Left lung (tissue), 10 donors: ENCODE results near the gene RASGEF1B. TPM values are rescaled to one million over a fixed set of nuclear protein-coding genes. Genes with fewer than 3 reads are reported as not detected.

Source experiments
- ATAC-seq: fragments of 200-7000 bp; cut with Tn5 transposase; one replicate; pipeline ENCODE4 v1.9.1; 2020; ENCODE audit warnings: moderate library complexity
- DNase-seq, 4 donors: peaks; one replicate each; pipeline ENCODE4 v3.0.0-alpha.2; 2013 to 2020
- H3K27ac ChIP-seq, 2 donors: fragments of 200-600 bp; sonication (generic) in 1 of 2; one replicate each; pipeline versions ENCODE4 v1.5.0 to v1.8.0; 2020 to 2021
- H3K27me3 ChIP-seq, 2 donors: fragments of 200-600 bp; sonication (generic) in 1 of 2; one replicate each; pipeline versions ENCODE4 v1.5.0 to v1.8.0; 2020 to 2021
- H3K36me3 ChIP-seq, 2 donors: fragments of 200-600 bp; sonication (generic) in 1 of 2; one replicate each; pipeline versions ENCODE4 v1.5.0 to v1.8.0; 2020 to 2021
- H3K4me1 ChIP-seq, 2 donors: fragments of 200-600 bp; one replicate each; pipeline ENCODE4 v1.8.0; 2021
- H3K4me3 ChIP-seq, 2 donors: fragments of 200-600 bp; sonication (generic) in 1 of 2; one replicate each; pipeline versions ENCODE4 v1.5.0 to v1.8.0; 2020 to 2021; ENCODE audit warnings: mild to moderate bottlenecking in 1 of 2
- H3K9me3 ChIP-seq, 2 donors: fragments of 200-600 bp; sonication (generic) in 1 of 2; one replicate each; pipeline versions ENCODE4 v1.5.0 to v1.8.0; 2020 to 2021
- intact Hi-C, 2 donors: fragments of 100-400 bp; cut with DNase I; formaldehyde crosslinking; loops; one replicate each; pipeline versions ENCODE4 v1.11.2 to v1.14.2; 2022
- polyA plus RNA-seq, 6 donors: library from polyadenylated mRNA; unstranded; fragments of 120-200 nt; gene quantifications; one replicate each; pipeline ENCODE4 v1.2.1, GENCODE V29; 2013; ENCODE audit not compliant: insufficient read length in 6 of 6
- total RNA-seq, 2 donors: library from RNA; stranded (reverse); fragmentation: NEBNext Ultra II Directional; extraction: Animal tissue kit (Norgen Biotek cat#: 25700); gene quantifications; one replicate each; pipeline ENCODE4 v1.2.1, GENCODE V29; 2021
- TF ChIP-seq, protein P1 (sequence below), 2 donors: fragments of 200-600 bp; sonication (generic) in 1 of 2; IDR thresholded peaks; one replicate each; pipeline versions ENCODE4 v1.5.0 to v1.8.0; 2021; ENCODE audit warnings: antibody characterized with exemption in 2 of 2
- donor health status: DM: no; HTN: yes; CAD: no.
- donor health status: DM: no; HTN: no; CAD: no.

RASGEF1B gene
- total and polyA plus RNA-seq, 8 donors: 8.4 to 34.7 (median 12.5) TPM

DNA sequence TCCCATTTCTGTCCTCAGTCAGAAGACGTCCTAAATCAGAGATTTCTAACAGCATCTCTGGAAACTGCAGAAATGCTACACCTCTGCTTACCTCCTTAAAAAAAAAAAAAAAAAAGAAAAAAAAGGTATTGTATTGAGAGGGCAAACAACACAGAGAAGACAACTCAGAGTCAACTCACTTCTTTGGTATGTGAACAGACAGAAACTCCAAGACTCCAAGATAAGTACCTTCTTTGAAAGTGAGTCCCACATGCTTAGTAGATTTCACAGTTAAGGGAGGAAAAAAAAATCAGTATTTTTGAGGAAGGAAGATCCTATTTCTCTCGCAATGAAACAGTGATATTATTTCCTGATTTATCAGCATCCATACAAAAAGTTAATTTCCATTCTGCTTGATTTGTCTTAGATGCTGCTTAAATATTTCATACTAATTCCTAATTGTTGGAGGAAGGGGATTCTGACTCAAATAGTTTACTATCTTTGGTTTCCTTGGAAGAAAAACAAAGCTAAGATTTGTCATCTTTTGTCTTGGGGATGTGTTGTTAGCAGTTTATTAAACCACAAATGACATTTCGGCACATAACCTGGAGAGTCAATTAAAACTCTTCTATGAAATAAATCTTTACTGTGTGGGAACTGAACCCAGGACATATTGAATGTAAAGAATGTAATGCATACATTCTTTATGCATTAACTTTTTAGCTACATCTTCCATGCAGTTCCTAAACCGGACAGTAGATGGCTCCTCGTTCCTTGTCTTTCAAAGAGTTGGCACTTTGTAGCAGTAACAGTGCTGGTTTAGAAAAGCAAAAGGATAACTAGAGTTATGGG lies 4.7 kb downstream of the RASGEF1B start:
- Histone ChIP-seq H3K4me1 (peaks cover 19 to 45% of the 10 kb centered on the region in 2 donors), H3K27ac (peak overlapping the region; percentile 3 to 16), H3K4me3 (no peak overlapping the region), H3K27me3 (peaks cover 0 to 18% of the 10 kb centered on the region in 2 donors), H3K9me3 (no peaks in the 10 kb centered on the region), H3K36me3 (no peaks in the 10 kb centered on the region)
- DNase-seq (peak in 2 of 4 donors; percentile 73 to 82), ATAC-seq (peak; percentile 10)
- intact Hi-C loops: loop anchor here in 1 of 2 donors (5.0 kb wide), 1 partner anchor 380 kb away; no protein-coding TSS in a partner anchor
- TF ChIP-seq, protein P1, sequence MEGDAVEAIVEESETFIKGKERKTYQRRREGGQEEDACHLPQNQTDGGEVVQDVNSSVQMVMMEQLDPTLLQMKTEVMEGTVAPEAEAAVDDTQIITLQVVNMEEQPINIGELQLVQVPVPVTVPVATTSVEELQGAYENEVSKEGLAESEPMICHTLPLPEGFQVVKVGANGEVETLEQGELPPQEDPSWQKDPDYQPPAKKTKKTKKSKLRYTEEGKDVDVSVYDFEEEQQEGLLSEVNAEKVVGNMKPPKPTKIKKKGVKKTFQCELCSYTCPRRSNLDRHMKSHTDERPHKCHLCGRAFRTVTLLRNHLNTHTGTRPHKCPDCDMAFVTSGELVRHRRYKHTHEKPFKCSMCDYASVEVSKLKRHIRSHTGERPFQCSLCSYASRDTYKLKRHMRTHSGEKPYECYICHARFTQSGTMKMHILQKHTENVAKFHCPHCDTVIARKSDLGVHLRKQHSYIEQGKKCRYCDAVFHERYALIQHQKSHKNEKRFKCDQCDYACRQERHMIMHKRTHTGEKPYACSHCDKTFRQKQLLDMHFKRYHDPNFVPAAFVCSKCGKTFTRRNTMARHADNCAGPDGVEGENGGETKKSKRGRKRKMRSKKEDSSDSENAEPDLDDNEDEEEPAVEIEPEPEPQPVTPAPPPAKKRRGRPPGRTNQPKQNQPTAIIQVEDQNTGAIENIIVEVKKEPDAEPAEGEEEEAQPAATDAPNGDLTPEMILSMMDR (IDR thresholded peaks at IDR 0.05): peak; percentile 79 to 87

DNA sequence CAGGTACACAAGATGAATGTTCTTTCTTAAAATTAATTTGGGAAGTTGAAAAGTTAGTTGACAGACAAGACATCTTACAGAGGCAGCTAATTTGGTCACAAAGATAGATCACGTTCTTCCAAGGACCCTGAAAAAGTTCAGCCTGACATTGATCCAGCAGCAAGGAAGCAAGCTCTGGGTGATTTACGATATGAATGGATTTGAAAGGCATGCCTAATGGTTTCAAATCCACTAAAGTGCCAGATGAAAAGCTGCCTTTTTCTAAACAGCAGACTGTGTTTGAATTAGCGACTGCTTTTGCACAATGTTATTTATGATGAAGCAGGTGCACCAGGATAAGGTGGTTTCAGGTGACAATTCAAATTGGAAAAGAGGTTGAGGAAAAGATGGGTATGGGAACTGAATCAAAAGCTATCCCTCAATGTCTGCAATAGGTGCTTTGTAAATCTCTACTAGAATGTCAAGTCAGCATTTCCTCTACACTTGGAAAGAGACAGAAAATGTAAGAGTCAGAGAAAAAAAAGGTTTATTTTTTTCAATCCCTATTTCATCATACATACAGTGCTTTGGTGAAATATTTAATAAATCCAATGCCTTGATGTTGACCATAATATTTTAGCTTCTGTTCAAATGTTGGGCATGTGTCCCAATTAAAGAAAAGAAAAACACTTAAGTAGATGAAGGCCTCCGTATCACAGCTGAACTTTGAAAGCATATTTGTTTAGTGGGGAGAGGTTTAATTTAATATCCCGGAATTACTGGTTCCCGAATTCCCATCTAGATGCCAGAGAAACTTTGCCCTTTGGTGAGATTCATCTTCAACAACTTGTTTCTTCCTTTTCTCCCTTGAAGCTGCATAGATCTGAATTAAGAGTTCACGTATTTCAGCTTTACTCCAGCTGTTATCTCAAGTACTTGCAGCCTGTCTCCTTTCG lies 6.0 kb downstream of the RASGEF1B start:
- H3K9me3 ChIP-seq: no peaks in the 10 kb centered on the region
- no peaks in the 10 kb centered on the region for H3K36me3 ChIP-seq
- no peak overlapping the region for H3K4me3 ChIP-seq
- no peak for ATAC-seq
- intact Hi-C loops: loop anchor here in 1 of 2 donors (5.0 kb wide), 1 partner anchor 382 kb away; no protein-coding TSS in a partner anchor
- TF ChIP-seq, protein P1 (IDR thresholded peaks at IDR 0.05): no peak
- peaks cover 0 to 8% of the 10 kb centered on the region in 2 donors for H3K27me3 ChIP-seq
- H3K4me1 ChIP-seq: peaks cover 19 to 45% of the 10 kb centered on the region in 2 donors
- peak overlapping the region; percentile 1 to 19 for H3K27ac ChIP-seq
- DNase-seq: no peak

DNA sequence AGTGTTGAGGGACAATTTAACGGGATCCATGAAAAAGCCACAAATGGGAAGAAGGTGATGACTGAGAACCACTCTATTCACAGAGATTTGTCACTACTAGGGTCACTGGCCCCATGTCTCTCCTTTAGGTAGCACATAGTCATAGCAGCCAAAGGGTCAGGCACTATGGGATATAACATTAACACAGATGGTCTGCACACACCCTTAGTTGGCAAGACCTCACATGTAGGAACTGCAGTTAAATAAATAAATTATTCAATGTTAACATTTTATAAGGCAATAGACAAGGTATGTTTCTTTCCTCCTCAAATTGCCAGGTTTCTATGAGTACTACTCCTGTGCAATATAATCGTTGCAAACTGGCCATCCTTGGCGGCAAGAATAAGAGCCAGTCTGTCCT lies 10.9 kb downstream of the RASGEF1B start:
- ATAC-seq: no peak
- H3K4me3 ChIP-seq: no peak overlapping the region
- intact Hi-C loops: no loop called here

DNA sequence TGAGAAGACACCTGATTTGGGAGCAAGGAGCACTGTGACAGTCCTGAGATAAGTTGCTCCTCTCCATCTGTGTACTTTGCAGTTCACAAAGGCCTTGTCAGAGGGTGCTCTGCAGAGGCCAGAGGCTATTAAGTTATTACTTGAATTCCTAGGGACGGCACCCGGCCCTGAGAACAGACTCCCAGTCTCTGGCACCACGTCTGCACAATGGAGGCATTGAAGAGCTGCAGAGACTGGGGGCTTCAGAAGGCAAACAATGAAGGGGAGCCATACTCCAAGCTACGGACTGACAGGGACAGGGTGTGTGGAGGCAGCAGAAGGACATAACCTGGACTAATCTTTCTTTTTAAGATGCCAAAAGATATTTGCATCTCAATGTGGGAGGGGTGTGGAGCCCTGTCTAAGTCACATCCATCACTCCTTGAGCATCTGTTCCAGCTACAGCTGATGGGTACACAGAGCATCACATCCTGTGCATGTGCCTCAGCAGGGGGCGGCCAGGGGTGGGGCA lies 11.5 kb downstream of the RASGEF1B start:
- ATAC-seq: no peak
- H3K27me3 ChIP-seq: no peaks in the 10 kb centered on the region
- intact Hi-C loops: no loop called here
- TF ChIP-seq, protein P1 (IDR thresholded peaks at IDR 0.05): no peak
- H3K4me1 ChIP-seq: peaks cover 0 to 2% of the 10 kb centered on the region in 2 donors
- no peak for DNase-seq
- H3K9me3 ChIP-seq: no peaks in the 10 kb centered on the region
- peaks cover 0 to 36% of the 10 kb centered on the region in 2 donors for H3K36me3 ChIP-seq
- H3K4me3 ChIP-seq: no peak overlapping the region
- H3K27ac ChIP-seq: no peak overlapping the region

More for the DNA sequence above, 10.9 kb downstream of the RASGEF1B start:
- H3K27me3 ChIP-seq: no peaks in the 10 kb centered on the region
- no peaks in the 10 kb centered on the region for H3K9me3 ChIP-seq
- peaks cover 0 to 30% of the 10 kb centered on the region in 2 donors for H3K36me3 ChIP-seq
- H3K27ac ChIP-seq: no peak overlapping the region
- peaks cover 5 to 6% of the 10 kb centered on the region in 2 donors for H3K4me1 ChIP-seq
- no peak for DNase-seq
- TF ChIP-seq, protein P1 (IDR thresholded peaks at IDR 0.05): no peak
